Muscle of leg (tissue), 11 donors: ENCODE data around the gene TRIM2. TPM values are rescaled to one million over a fixed set of nuclear protein-coding genes. Genes with fewer than 3 reads are reported as not detected.

Experiments
- DNase-seq: peaks from one replicate; pipeline ENCODE4 v3.0.0; 2013
- H3K27ac ChIP-seq: one replicate; pipeline ENCODE4 v1.5.1; 2013; ENCODE audit warnings: mild to moderate bottlenecking, low read length, control low read depth
- H3K27me3 ChIP-seq: one replicate; pipeline ENCODE4 v1.6.1; 2013; ENCODE audit warnings: low read length; ENCODE audit not compliant: control insufficient read depth, insufficient read depth
- H3K36me3 ChIP-seq: one replicate; pipeline ENCODE4 v1.6.1; 2013; ENCODE audit warnings: low read length; ENCODE audit not compliant: control insufficient read depth, insufficient read depth
- H3K4me1 ChIP-seq: one replicate; pipeline ENCODE4 v1.6.1; 2013; ENCODE audit warnings: low read length; ENCODE audit not compliant: control insufficient read depth, insufficient read depth
- H3K4me3 ChIP-seq: one replicate; pipeline ENCODE4 v1.5.1; 2013; ENCODE audit warnings: low read length, control low read depth
- H3K9me3 ChIP-seq: replicated peaks from 2 replicates; pipeline ENCODE4 v1.6.1; 2013; ENCODE audit warnings: low read depth, low read length; ENCODE audit not compliant: control insufficient read depth
- WGBS: methylation state at CpG from one replicate; pipeline ENCODE4 v1.1.5; 2013; ENCODE audit warnings: missing lambda C conversion rate; ENCODE audit not compliant: insufficient coverage; 5-methylcytosine and 5-hydroxymethylcytosine counted together
- polyA plus RNA-seq, 8 donors: library from polyadenylated mRNA; unstranded; fragments of 120-200 nt; gene quantifications; one replicate each; pipeline versions ENCODE4 v1.2.1 to v1.2.3, GENCODE V29; 2013; ENCODE audit warnings: inconsistent platforms in 1 of 8, low replicate concordance in 1 of 8; ENCODE audit not compliant: insufficient read length in 8 of 8, insufficient read depth in 1 of 8
- total RNA-seq: library from RNA; stranded (reverse); fragments of 120-200 nt; gene quantifications from one replicate; pipeline ENCODE4 v1.2.4, GENCODE V29; 2013

TRIM2 gene
- total and polyA plus RNA-seq, 9 donors: 13.7 to 32.8 (median 21.1) TPM

DNA sequence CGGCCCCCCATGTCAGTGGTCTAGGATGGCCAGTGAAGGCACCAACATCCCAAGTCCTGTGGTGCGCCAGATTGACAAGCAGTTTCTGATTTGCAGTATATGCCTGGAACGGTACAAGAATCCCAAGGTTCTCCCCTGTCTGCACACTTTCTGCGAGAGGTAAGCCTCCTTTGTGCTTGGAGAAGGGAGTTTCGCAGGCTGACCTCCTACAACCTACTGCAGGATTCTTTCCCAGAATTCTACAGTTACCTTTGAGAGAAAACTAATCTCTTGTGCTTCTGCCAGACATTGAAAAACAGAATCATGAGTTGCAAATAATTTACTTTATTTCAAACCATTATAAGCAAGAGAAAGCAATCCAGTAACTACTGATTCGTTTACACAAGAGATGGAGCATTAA, 66.1 kb downstream of the TRIM2 start:
- Histone ChIP-seq H3K9me3 (no peaks in the 10 kb centered on the region), H3K36me3 (peaks cover 4% of the 10 kb centered on the region), H3K4me1 (no peaks in the 10 kb centered on the region), H3K27me3 (no peaks in the 10 kb centered on the region), H3K27ac (no peak overlapping the region), H3K4me3 (no peak overlapping the region)
- 71% methylated on average over 1 of the region's 6 CpGs for WGBS
- no peak for DNase-seq

DNA sequence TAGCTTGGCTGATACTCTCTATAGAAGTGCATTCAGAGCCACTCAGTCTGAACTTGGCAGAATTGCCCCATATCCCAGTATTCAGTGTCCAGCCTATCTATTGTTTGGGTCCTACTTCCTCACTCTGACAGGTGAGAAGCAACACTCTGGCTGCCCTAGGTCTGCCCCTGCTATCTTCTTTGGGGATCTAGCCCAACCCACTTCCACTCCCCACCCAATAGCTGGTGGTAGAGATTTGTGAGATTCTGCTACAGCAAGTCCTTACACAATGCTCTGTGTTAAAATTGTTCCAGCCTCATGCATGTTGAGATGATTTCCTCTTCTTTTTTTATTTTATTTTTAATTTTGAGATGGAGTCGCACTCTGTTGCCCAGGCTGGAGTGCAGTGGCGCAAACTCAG, 67.6 kb downstream of the TRIM2 start:
- Histone ChIP-seq H3K27me3 (no peaks in the 10 kb centered on the region), H3K27ac (no peak overlapping the region), H3K4me1 (no peaks in the 10 kb centered on the region), H3K36me3 (peaks cover 9% of the 10 kb centered on the region), H3K4me3 (no peak overlapping the region), H3K9me3 (no peaks in the 10 kb centered on the region)
- WGBS: no CpG with 5 or more reads among the region's 2 CpGs
- no peak for DNase-seq

DNA sequence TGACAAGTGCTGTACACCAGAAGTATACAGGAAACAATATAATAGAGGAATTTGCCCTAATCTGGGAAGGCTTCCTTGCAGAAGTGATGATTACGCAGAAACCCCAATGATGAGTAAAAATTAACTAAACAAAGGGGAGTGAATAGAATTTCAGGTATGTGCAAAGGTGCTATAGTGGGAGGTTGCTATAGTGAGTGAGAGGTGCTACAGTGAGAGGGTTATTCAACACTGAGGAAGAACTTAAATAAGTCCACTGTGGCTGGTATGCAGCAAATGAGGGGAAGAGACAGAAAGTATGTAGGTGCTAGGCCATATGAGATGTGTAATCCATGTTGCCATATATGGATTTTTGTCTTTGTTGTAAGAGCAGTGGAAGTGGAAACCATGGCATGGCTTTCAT, 69.5 kb downstream of the TRIM2 start:
- no peak overlapping the region for H3K4me3 ChIP-seq
- no peak for DNase-seq
- H3K36me3 ChIP-seq: peaks cover 24% of the 10 kb centered on the region
- H3K27ac ChIP-seq: no peak overlapping the region
- peaks cover 4% of the 10 kb centered on the region for H3K4me1 ChIP-seq
- WGBS: 100% methylated on average over 1 of the region's 1 CpG
- H3K9me3 ChIP-seq: no peaks in the 10 kb centered on the region
- no peaks in the 10 kb centered on the region for H3K27me3 ChIP-seq

DNA sequence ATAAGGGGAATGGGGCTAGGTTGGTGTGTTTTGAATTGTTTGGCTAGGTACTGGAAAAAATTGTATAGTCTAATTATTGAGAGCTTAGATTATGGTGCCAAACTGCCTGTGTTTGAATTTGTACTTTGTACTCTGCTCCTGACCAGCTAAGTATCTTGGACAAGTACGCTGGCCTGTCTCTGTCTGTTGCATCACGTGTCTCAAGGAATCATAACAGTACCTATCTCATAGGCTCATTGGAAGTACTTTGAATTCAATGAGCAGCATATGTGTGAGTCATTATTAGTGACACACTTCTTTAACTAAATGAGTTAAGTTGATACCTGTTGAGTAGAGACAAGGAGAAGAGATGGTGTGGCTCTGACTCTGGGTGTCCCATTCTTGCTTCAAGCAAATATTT, 70.7 kb downstream of the TRIM2 start:
- Histone ChIP-seq H3K4me3 (no peak overlapping the region), H3K9me3 (no peaks in the 10 kb centered on the region), H3K27ac (no peak overlapping the region), H3K4me1 (peaks cover 4% of the 10 kb centered on the region), H3K36me3 (peaks cover 26% of the 10 kb centered on the region), H3K27me3 (no peaks in the 10 kb centered on the region)
- no peak for DNase-seq
- no CpG with 5 or more reads among the region's 2 CpGs for WGBS

DNA sequence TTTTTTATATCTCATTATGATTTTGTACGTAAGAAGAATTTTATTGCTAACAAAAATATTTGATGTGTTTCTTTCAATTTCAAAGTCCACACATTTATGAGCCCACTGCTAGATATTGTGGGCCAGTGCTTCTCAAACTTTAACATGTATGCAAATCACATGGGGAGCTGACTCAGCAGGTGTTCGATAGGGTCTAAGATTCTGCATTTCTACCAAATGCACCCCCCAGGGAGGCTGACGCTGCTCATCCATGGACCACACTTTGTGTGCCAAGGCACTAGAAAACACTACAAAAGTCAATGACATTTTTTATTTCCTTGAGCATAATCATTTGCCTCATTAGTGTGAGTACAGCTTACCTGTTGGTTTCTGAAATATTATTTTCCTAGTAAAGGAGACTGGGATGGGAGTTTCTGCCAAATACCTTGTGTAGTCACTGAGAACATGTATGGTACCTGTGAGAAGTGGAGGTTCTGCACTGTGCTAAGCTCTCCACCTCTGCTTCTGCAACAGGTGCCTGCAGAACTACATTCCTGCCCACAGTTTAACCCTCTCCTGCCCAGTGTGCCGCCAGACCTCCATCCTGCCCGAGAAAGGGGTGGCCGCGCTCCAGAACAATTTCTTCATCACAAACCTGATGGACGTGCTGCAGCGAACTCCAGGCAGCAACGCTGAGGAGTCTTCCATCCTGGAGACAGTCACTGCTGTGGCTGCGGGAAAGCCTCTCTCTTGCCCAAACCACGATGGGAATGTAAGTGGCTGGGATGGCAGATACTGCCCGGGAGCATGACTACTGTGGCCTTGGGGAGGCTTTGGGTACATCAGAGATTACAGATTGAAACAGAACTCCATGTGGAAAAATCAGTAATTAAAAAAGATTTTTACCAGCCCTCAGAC, 71.4 kb downstream of the TRIM2 start:
- no peaks in the 10 kb centered on the region for H3K27me3 ChIP-seq
- H3K36me3 ChIP-seq: peaks cover 26% of the 10 kb centered on the region
- WGBS: 86% methylated on average over 9 of the region's 13 CpGs
- H3K27ac ChIP-seq: no peak overlapping the region
- H3K4me3 ChIP-seq: no peak overlapping the region
- no peaks in the 10 kb centered on the region for H3K9me3 ChIP-seq
- peaks cover 4% of the 10 kb centered on the region for H3K4me1 ChIP-seq
- no peak for DNase-seq

DNA sequence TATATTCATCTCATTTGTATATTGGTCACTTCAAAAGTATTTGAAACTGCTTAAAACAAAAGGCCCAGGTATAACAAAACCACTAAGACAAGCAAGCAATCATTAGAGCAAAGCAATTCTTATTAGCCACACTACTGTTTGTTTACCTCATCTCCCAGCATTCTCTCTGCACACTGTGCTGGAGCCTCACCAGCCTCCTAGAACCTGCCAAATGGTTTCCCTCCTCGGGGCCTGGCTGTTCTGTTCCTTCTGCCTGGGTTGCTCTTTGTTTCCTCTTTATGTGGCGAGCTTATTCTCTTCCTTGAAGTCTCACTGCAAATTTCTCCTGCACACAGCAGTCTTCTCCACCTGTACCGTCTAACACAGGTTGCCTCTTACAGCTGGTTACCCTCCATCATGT, 72.7 kb downstream of the TRIM2 start:
- peak; percentile 67 for DNase-seq
- 11% methylated on average over 1 of the region's 3 CpGs for WGBS
- Histone ChIP-seq H3K4me3 (no peak overlapping the region), H3K9me3 (no peaks in the 10 kb centered on the region), H3K4me1 (peaks cover 4% of the 10 kb centered on the region), H3K36me3 (peaks cover 26% of the 10 kb centered on the region), H3K27ac (no peak overlapping the region), H3K27me3 (no peaks in the 10 kb centered on the region)

DNA sequence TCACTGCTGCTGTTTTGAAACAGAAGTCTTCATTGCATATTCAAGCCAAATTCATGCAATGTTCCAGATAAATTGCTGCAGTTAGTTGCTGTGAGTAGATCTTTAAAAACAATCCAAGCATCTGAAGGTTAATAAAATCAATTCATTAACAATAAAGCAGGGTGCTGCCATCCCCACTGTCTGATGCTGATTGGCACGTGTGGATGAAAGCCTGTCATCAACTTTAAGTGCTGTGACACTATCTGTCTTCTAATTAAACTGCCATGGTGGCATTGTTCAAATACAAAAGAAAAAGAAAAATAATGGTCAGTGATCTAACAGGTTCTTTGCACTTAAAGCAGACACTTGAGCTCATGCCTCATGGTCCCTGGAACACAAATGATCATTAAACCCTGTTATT, 77.2 kb downstream of the TRIM2 start:
- Histone ChIP-seq H3K4me1 (peaks cover 4% of the 10 kb centered on the region), H3K9me3 (peaks cover 7% of the 10 kb centered on the region), H3K36me3 (peaks cover 27% of the 10 kb centered on the region), H3K27me3 (no peaks in the 10 kb centered on the region), H3K4me3 (no peak overlapping the region), H3K27ac (no peak overlapping the region)
- WGBS: no CpG with 5 or more reads among the region's 1 CpG
- DNase-seq: no peak

DNA sequence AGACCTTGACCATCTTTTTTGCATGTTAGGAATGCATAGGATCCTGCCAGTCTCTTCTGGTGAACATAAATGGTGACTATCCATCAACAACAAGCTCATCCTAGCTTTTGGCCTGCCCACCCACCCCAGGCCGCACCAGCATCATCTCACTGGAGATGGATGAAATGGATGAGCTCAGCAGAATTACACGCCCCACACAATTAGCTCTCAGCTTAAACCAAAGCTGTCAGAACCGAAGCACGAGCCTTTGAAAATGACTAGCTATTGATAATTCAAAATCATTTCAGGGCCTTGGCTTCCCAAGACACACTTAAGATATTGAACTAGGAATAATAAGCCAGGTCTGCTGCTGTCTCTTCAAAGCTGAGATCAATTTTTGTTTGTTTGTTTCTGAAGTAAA, 77.8 kb downstream of the TRIM2 start:
- DNase-seq: no peak
- Histone ChIP-seq H3K9me3 (peaks cover 7% of the 10 kb centered on the region), H3K4me3 (no peak overlapping the region), H3K4me1 (peaks cover 3% of the 10 kb centered on the region), H3K36me3 (peaks cover 25% of the 10 kb centered on the region), H3K27ac (no peak overlapping the region), H3K27me3 (no peaks in the 10 kb centered on the region)
- WGBS: no CpG with 5 or more reads among the region's 4 CpGs

DNA sequence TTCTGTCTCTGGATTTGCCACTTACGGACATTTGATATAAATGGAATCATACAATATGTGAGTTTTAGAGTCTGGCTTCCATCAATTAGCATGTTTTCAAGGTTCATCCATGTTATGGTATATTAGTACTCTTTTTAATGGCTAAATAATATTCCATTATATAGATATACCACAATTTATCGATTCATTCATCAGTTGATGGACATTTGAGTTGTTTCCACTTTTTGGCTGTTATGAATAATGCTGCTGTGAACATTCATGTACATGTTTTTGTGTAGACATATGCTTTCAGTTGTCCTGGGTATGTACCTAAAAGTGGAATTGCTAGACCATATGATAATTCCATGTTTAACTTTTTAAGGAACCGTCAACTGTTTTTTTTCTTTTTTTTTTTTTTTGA, 79.0 kb downstream of the TRIM2 start:
- Histone ChIP-seq H3K36me3 (peaks cover 17% of the 10 kb centered on the region), H3K27ac (no peak overlapping the region), H3K9me3 (peaks cover 7% of the 10 kb centered on the region), H3K4me1 (no peaks in the 10 kb centered on the region), H3K4me3 (no peak overlapping the region), H3K27me3 (no peaks in the 10 kb centered on the region)
- no peak for DNase-seq
- WGBS: no CpG with 5 or more reads among the region's 3 CpGs

DNA sequence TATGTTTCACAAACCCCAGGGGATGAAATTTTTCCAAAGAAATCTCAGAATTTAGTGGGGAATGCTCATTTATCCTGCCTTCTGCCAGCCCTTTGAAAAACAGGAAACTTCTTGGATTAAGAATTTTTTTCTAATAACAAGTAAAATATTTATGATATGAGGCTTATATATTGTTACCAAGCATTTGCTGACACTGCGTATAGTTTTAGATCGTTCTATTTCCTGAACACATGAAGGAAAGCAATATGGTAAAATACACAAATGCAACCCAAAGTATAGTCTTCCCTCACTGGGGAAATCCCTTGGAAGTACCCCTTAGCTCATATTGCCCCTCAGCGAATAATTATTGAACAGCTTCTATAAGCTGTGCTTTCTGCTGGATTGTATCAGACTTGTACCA, 85.9 kb downstream of the TRIM2 start:
- Histone ChIP-seq H3K4me1 (no peaks in the 10 kb centered on the region), H3K36me3 (peaks cover 7% of the 10 kb centered on the region), H3K4me3 (no peak overlapping the region), H3K27ac (no peak overlapping the region), H3K9me3 (no peaks in the 10 kb centered on the region), H3K27me3 (no peaks in the 10 kb centered on the region)
- DNase-seq: peak; percentile 29
- WGBS: no CpG with 5 or more reads among the region's 3 CpGs
